ENCODE measurements around the gene NTN4. TPM values are rescaled to one million over a fixed set of nuclear protein-coding genes. Genes with fewer than 3 reads are reported as not detected.
"Not testable (repeated sequence)": the region's sequence is repeated elsewhere in the genome, so short reads cannot be mapped to it uniquely, and the experiment has no call there.

The NTN4 gene
- polyA plus RNA-seq, 1 experiment: 582 TPM

- Histone ChIP-seq H3K27me3 (ENCODE audit: control insufficient read depth, insufficient read depth, low read length) (no peaks in the 10 kb centered on the region), H3K36me3 (ENCODE audit: control insufficient read depth, insufficient read depth, low read length) (peaks cover 2% of the 10 kb centered on the region; the same call in 1 of the 2 replicates), H3K4me3 (ENCODE audit: low read depth, low read length) (no peak overlapping the region)
- no peak for DNase-seq (ENCODE audit: low read depth)
- no peak for TF ChIP-seq CTCF (IDR thresholded peaks at IDR 0.05; ENCODE audit: insufficient read depth, low read depth, low read length)
- POLR2A ChIA-PET: no interaction called here
- CTCF ChIA-PET: no interaction called here
These were observed 35.2 kb downstream of the NTN4 start for GRCh38 chr12:95755261-95755865.

DNA sequence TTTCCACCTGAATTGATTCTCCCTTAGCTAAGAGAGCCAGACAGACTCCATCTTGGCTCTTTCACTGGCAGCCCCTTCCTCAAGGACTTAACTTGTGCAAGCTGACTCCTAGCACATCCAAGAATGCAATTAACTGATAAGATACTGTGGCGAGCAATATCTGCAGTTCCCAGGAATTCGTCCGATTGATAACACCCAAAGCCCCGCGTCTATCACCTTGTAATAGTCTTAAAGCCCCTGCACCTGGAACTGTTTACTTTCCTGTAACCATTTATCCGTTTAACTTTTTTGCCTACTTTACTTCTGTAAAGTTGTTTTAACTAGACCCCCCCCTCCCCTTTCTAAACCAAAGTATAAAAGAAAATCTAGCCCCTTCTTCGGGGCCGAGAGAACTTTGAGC, 44.5 kb downstream of the NTN4 start:
- DNase-seq (ENCODE audit: low read depth); H3K36me3 ChIP-seq (ENCODE audit: control insufficient read depth, insufficient read depth, low read length); H3K4me3 ChIP-seq (ENCODE audit: low read depth, low read length); H3K27me3 ChIP-seq (ENCODE audit: control insufficient read depth, insufficient read depth, low read length); POLR2A ChIA-PET; CTCF ChIA-PET: not testable (repeated sequence)

- Histone ChIP-seq H3K4me3 (ENCODE audit: low read depth, low read length) (no peak overlapping the region), H3K36me3 (ENCODE audit: control insufficient read depth, insufficient read depth, low read length) (peaks cover 5% of the 10 kb centered on the region), H3K27me3 (ENCODE audit: control insufficient read depth, insufficient read depth, low read length) (no peaks in the 10 kb centered on the region)
- DNase-seq (ENCODE audit: low read depth): no peak
- POLR2A ChIA-PET: no interaction called here
- CTCF ChIA-PET: no interaction called here
- TF ChIP-seq CTCF (IDR thresholded peaks at IDR 0.05; ENCODE audit: insufficient read depth, low read depth, low read length): no peak
These were observed 48.0 kb downstream of the NTN4 start for GRCh38 chr12:95742586-95742985.

DNA sequence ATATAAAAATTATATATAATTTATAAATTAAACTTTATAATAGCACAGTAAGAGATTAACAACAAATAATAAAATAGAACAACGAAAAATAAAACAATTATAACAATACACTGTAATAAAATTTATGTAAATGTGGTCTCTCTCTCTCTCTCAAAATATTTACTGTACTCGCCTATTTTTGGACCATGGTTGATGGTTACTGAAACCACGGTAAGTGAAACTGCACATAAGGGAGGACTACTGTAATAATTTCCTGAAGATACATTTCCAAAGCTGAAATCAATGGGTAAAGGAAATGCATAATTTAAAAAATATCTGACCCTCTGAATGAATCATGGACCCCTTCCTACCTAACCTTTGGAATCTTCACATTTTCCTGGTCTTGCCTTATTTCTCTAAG, 48.9 kb downstream of the NTN4 start:
- no peak for TF ChIP-seq CTCF (IDR thresholded peaks at IDR 0.05; ENCODE audit: insufficient read depth, low read depth, low read length)
- H3K27me3 ChIP-seq (ENCODE audit: control insufficient read depth, insufficient read depth, low read length): no peaks in the 10 kb centered on the region
- H3K36me3 ChIP-seq (ENCODE audit: control insufficient read depth, insufficient read depth, low read length): peaks cover 5% of the 10 kb centered on the region
- no peak overlapping the region for H3K4me3 ChIP-seq (ENCODE audit: low read depth, low read length)
- CTCF ChIA-PET: no interaction called here
- POLR2A ChIA-PET: no interaction called here
- DNase-seq (ENCODE audit: low read depth): no peak

DNA sequence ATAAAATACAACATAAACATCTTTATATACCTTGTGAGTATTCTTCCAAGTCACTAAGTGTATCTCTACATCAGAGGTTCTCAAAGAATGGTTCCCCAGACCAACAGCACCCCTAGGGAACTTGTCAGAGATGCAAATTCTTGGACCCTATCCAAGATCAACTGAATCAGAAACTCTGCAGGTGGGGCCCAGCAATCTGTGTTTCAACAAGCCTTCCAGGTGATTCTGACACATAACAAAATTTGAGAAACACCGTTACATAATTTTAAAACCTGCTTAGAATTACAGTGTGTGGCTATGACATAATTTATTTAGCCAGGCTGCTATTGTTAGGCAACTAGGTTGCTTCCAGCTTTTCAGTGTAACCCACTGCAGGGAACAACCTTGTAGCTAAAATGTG, 49.8 kb downstream of the NTN4 start:
- ChIA-PET CTCF (no interaction called here), POLR2A (no interaction called here)
- peaks cover 4% of the 10 kb centered on the region for H3K36me3 ChIP-seq (ENCODE audit: control insufficient read depth, insufficient read depth, low read length)
- no peak for TF ChIP-seq CTCF (IDR thresholded peaks at IDR 0.05; ENCODE audit: insufficient read depth, low read depth, low read length)
- no peak for DNase-seq (ENCODE audit: low read depth)
- H3K4me3 ChIP-seq (ENCODE audit: low read depth, low read length): no peak overlapping the region
- H3K27me3 ChIP-seq (ENCODE audit: control insufficient read depth, insufficient read depth, low read length): no peaks in the 10 kb centered on the region

DNA sequence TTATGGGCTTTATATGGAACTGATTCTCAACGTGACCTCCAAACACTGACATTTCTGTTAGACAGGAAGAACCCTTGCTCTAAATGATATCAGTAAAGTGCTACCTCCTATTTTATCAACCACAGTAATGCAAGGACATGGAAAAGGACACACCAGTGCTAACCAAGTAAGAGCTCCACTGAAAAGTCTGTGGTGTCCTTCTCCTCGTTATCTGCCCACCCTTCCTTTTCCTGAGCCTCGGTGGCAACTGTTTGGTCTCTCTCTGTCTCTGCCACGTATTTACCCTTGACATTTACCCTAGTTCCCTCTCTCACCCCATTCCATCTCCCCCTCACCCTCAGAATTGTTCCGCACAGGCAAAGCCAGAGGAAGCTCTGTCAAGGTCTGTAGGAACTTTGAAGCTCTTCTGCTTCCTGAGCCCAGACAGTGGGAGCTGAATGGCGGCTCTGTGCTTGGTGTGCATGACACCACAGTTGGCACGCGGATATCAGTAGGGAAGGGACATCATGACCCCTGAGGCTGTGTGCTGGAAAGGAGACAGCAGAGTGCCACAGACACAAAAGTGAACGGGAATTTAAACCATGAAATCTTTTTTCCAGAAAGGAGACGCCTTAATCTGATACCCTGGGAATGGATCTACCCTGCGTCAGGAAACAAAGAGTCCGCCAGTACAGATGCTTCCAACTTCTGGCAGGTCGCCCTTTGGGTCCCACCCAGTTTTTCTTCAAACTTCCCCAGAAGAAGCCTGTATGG, 50.8 kb downstream of the NTN4 start:
- no peak for DNase-seq (ENCODE audit: low read depth)
- no peak overlapping the region for H3K4me3 ChIP-seq (ENCODE audit: low read depth, low read length)
- TF ChIP-seq CTCF (IDR thresholded peaks at IDR 0.05; ENCODE audit: insufficient read depth, low read depth, low read length): no peak
- peaks cover 4% of the 10 kb centered on the region for H3K36me3 ChIP-seq (ENCODE audit: control insufficient read depth, insufficient read depth, low read length)
- ChIA-PET POLR2A (no interaction called here), CTCF (no interaction called here)
- H3K27me3 ChIP-seq (ENCODE audit: control insufficient read depth, insufficient read depth, low read length): no peaks in the 10 kb centered on the region
